HG03135 (cell line): ENCODE results near the gene NEDD4L.

Experiments
- ATAC-seq: cut with Tn5 transposase; IDR thresholded peaks from one replicate; pipeline ENCODE4 v1.9.1; 2021; ENCODE audit warnings: mild to moderate bottlenecking, moderate library complexity; ENCODE audit not compliant: unreplicated experiment

Gene NEDD4L

GRCh38 chr18:58114766-58115165, 70.7 kb downstream of the NEDD4L start:
- ATAC-seq: no peak

- no peak for ATAC-seq
Observed at GRCh38 chr18:58116818-58117217, 72.8 kb downstream of the NEDD4L start.

- ATAC-seq: no peak
Observed at GRCh38 chr18:58117786-58118403, 73.9 kb downstream of the NEDD4L start.

- no peak for ATAC-seq
Observed at GRCh38 chr18:58118536-58118935, 74.5 kb downstream of the NEDD4L start.

GRCh38 chr18:58119819-58120218, 75.8 kb downstream of the NEDD4L start:
- no peak for ATAC-seq

GRCh38 chr18:58124475-58124874, 80.4 kb downstream of the NEDD4L start:
- no peak for ATAC-seq

GRCh38 chr18:58125183-58125582, 81.2 kb downstream of the NEDD4L start:
- no peak for ATAC-seq

GRCh38 chr18:58125756-58126155, 81.7 kb downstream of the NEDD4L start:
- ATAC-seq: no peak

- ATAC-seq: no peak
Observed at GRCh38 chr18:58128381-58129374, 84.7 kb downstream of the NEDD4L start.

GRCh38 chr18:58132595-58133261, 88.7 kb downstream of the NEDD4L start:
- no peak for ATAC-seq

- peak; percentile 67 for ATAC-seq
Observed at GRCh38 chr18:58135183-58135641, 91.2 kb downstream of the NEDD4L start.

- peak; percentile 68 for ATAC-seq
Observed at GRCh38 chr18:58135701-58136331, 91.8 kb downstream of the NEDD4L start.

- no peak for ATAC-seq
Observed at GRCh38 chr18:58136879-58137278, 92.9 kb downstream of the NEDD4L start.

GRCh38 chr18:58139459-58140386, 95.7 kb downstream of the NEDD4L start:
- no peak for ATAC-seq

GRCh38 chr18:58140387-58141325, 96.6 kb downstream of the NEDD4L start:
- no peak for ATAC-seq

GRCh38 chr18:58143386-58143785, 99.4 kb downstream of the NEDD4L start:
- ATAC-seq: no peak

GRCh38 chr18:58144106-58144505, 100.1 kb downstream of the NEDD4L start:
- ATAC-seq: no peak

- ATAC-seq: no peak
Observed at GRCh38 chr18:58144671-58145285, 100.8 kb downstream of the NEDD4L start.
